SH-SY5Y (cell line): ENCODE data around the gene TTK.

Experiments
- GATA2 ChIP-seq: IDR thresholded peaks from 2 replicates; pipeline ENCODE4 v1.6.1; 2011; ENCODE audit warnings: mild to moderate bottlenecking, low read depth, low read length
- GATA3 ChIP-seq: IDR thresholded peaks from 2 replicates; pipeline ENCODE4 v1.6.1; 2011; ENCODE audit warnings: low read depth, mild to moderate bottlenecking, low read length, moderate library complexity

DNA sequence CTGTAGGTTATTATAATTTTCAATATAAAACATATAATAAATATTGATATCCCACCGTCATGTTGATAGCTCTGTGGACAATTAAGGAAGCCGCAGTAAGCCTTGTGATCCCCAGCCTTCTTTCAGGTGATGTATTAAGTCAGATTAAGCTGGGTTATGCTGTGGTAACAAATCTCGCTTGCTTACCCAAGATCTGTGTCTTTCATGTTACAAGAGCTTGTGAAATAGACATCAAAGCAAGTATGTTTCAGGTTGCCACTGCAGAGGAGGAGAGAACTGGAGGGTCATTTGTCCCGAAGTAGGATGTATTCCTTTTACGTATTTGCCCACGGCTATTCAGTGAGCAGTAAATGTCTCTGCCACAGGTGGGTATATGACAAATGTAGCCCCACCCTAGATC lies 84.2 kb downstream of the TTK start:
- TF ChIP-seq GATA2: no peak
- no peak for TF ChIP-seq GATA3
